T-helper 1 cell treated with Interleukin-12 subunit alpha and Interleukin-12 subunit beta and Interleukin-4 antibody, amounts not matched to agents 30 μg/mL and 1 μg/mL, for 36 hours (primary cell): ENCODE results near the gene RRAS.
A peak's percentile ranks its signal among the peaks of the same experiment; 100 is the strongest.

ENCODE experiments used
- H3K27ac Mint-ChIP-seq: one replicate; pipeline ENCODE4 v1.8.0; 2021; ENCODE audit warnings: mild to moderate bottlenecking, mixed read lengths
- H3K27me3 Mint-ChIP-seq: one replicate; pipeline ENCODE4 v1.8.0; 2021; ENCODE audit warnings: low read depth, mixed read lengths
- H3K36me3 Mint-ChIP-seq: one replicate; pipeline ENCODE4 v1.8.0; 2021; ENCODE audit warnings: low read depth, mixed read lengths
- H3K4me1 Mint-ChIP-seq: one replicate; pipeline ENCODE4 v1.8.0; 2021; ENCODE audit warnings: low read depth, mixed read lengths
- H3K4me3 Mint-ChIP-seq: one replicate; pipeline ENCODE4 v1.8.0; 2021; ENCODE audit warnings: mild to moderate bottlenecking, moderate library complexity, mixed read lengths
- H3K9me3 Mint-ChIP-seq: one replicate; pipeline ENCODE4 v1.8.0; 2021; ENCODE audit warnings: mixed read lengths

The RRAS gene

DNA sequence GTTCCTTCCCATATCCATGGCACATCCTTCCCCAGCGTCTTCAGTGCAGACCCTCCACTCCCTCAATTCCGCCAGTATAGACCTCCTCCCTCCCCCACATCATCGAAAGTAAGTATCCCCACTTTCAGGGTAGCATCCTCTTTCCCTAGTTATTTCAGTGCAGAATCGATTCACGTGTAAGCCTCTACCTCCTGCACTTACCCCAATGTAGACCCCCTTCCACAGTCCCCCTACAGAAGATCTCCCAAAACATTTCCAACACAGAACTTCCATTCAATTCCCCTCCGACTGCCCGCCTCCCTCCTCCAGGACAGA, 25.1 kb upstream of the RRAS start:
- no peaks in the 10 kb centered on the region for H3K27me3 Mint-ChIP-seq
- peaks cover 45% of the 10 kb centered on the region for H3K4me1 Mint-ChIP-seq
- peaks cover 21% of the 10 kb centered on the region for H3K36me3 Mint-ChIP-seq
- peak overlapping the region; percentile 97 for H3K4me3 Mint-ChIP-seq
- H3K9me3 Mint-ChIP-seq: no peaks in the 10 kb centered on the region
- peak overlapping the region; percentile 92 for H3K27ac Mint-ChIP-seq

DNA sequence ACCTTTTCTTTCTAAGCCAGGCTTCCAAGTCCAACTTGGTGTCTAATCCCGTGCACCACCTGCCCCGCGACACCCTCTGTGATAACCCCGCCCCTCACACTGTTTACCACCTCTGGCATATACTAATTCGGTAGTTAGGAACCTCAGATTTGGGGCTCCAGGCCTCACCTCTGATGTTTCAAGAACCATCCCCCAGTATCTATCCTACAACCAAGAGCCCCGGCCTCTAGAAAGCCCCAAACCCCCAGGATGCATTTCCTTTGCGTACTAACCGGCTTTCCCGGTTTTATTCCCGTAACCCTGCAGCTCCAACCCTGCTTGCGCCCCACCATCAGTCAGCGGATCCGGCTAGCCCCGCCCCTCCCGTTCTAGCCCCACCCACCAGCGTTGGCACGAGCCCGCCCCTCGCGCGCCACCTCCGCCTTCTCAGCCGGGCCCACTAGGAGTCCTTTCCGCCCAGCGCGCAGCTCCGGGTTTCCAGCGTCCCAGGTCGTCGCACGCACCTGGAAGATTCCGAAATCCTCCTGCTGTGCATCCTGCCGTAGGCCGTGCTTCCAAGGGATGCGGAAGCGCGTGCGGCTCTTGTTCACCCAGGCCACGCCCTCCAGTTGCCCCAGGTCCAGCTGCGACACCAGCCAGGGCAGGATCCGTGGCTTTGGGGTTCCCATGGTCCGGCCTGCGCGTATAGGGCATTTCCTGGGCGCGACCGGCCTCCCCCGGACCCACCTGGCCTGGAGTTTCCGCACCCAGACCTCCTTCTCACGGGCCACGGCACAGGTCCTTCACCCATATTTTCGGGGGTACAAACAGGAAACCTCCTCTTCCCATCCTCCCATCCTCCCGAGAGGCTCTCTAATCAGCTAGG, 24.5 kb upstream of the RRAS start:
- H3K27ac Mint-ChIP-seq: peak overlapping the region; percentile 92

DNA sequence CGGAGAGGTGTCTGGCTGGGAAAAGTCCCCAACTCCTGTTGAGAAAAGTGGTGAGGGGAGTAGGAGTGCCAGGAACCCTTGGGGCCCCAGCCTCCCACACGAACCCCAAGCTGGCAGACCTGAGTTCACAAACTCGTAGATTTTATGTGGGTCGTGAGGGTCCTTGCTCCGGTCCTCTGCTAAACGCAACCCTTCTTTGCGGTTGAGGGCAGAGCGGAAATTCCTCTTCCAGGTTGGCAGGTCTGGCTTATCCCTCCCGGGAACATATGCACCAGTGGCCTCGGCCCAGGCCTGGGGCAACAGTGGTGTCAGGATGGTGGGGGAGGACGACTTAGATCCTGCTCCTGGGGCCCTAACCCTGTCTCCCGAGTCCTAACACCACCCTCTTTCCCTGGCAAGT, 23.3 kb upstream of the RRAS start:
- Mint-ChIP-seq H3K9me3 (no peaks in the 10 kb centered on the region), H3K4me3 (peak overlapping the region; percentile 97), H3K4me1 (peaks cover 39% of the 10 kb centered on the region), H3K27ac (peak overlapping the region; percentile 92), H3K27me3 (no peaks in the 10 kb centered on the region), H3K36me3 (peaks cover 23% of the 10 kb centered on the region)

More for the DNA sequence above, 24.5 kb upstream of the RRAS start:
- no peaks in the 10 kb centered on the region for H3K27me3 Mint-ChIP-seq
- H3K4me3 Mint-ChIP-seq: peak overlapping the region; percentile 97
- H3K4me1 Mint-ChIP-seq: peaks cover 42% of the 10 kb centered on the region
- peaks cover 23% of the 10 kb centered on the region for H3K36me3 Mint-ChIP-seq
- no peaks in the 10 kb centered on the region for H3K9me3 Mint-ChIP-seq

DNA sequence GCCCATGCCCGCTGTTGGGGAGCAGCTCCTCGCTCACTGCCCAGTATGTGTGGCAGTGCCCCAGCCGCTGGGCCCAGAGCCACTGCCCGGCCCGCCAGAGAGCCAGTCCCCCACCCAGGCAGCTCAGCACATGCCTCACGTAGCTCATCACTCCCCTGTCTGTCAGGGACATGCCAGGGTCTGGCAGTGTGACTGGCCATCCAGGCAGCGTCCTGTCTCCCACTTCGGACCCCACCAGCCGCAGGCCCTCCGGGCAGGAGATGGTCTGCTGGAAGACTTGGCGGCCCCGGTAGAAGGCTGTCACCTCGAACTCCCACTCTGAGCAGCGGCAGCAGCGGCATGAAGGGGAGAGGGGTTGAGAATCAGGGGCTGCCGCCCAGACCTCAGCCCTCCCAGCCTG, 22.1 kb upstream of the RRAS start:
- H3K27ac Mint-ChIP-seq: no peak overlapping the region
- H3K9me3 Mint-ChIP-seq: no peaks in the 10 kb centered on the region
- peaks cover 28% of the 10 kb centered on the region for H3K36me3 Mint-ChIP-seq
- no peak overlapping the region for H3K4me3 Mint-ChIP-seq
- H3K27me3 Mint-ChIP-seq: no peaks in the 10 kb centered on the region
- H3K4me1 Mint-ChIP-seq: peaks cover 35% of the 10 kb centered on the region

DNA sequence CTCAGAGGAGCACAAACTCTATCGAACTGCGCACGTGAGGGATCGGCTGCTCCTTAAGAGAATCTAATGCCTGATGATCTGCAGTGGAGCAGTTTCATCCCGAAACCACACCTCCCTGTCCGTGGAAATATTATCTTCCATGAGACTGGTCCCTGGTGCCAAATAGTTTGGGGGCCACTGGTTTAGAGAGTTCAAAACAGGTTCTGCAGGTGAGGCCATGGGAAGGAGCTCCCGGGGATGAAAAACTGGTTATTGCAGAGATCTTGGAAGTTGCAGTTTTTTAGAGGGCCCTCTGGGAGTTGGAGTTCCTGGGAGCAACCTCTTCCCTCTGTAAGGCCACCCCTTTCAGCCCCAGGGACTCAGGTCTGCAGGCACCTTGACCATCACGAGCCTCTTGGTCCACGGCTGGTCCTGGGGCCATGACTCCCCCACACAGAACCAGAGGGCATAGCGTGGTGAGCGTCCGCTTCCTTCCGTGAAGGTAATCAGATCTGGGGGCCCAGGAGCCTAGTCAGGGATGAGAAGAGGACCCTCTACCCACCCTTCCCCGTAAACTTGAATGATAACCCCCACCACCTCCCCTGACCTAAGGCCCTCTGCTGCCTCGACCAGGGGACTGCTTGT, 20.5 kb upstream of the RRAS start:
- Mint-ChIP-seq H3K9me3 (no peaks in the 10 kb centered on the region), H3K27me3 (no peaks in the 10 kb centered on the region), H3K36me3 (peaks cover 31% of the 10 kb centered on the region), H3K4me3 (no peak overlapping the region), H3K27ac (peak overlapping the region; percentile 41), H3K4me1 (peaks cover 24% of the 10 kb centered on the region)

DNA sequence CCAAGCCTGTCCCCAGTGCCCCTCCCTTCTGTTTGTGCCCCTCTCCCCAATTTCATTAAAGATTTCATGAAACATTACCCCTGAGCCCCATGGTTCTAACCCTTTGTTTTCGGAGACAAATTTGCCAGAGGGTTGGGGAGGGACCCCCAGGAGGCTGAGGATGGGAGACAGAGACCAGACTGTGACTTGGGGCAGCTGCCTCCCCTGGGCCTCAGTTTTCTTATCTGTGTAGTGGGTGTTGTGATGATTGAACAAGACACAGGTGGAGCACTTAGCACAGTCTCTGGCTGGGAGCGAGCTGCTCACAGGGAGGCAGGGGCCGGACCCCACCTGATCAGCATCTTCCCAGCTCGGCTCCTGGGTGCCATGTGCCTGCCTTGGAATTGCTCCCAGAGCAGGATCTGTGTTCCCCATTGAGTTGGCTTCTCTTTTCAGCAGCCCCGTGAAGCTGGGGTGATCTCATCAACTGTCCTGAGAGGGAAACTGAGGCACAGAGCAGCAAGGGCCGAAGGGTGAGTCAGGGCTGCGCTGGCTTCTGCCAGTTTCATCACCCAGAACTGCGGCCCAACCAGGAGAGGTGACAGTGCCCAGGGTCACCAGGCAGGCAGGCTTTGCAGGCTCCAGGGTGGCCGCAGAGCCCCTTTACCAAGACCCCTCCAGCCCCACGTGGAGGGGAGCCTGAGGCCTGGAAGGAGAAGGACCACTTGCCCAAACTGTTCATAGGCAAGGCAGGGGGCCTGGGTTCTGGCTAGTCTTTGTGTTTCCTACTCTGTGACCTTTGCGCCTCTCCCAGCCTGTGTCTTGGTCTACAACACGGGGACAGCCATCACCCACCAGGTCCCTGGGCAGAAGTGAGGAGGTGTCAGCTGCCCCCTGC, 18.9 kb upstream of the RRAS start:
- Mint-ChIP-seq H3K36me3 (peaks cover 37% of the 10 kb centered on the region), H3K4me1 (peaks cover 17% of the 10 kb centered on the region), H3K27ac (no peak overlapping the region), H3K9me3 (no peaks in the 10 kb centered on the region), H3K4me3 (no peak overlapping the region), H3K27me3 (no peaks in the 10 kb centered on the region)

DNA sequence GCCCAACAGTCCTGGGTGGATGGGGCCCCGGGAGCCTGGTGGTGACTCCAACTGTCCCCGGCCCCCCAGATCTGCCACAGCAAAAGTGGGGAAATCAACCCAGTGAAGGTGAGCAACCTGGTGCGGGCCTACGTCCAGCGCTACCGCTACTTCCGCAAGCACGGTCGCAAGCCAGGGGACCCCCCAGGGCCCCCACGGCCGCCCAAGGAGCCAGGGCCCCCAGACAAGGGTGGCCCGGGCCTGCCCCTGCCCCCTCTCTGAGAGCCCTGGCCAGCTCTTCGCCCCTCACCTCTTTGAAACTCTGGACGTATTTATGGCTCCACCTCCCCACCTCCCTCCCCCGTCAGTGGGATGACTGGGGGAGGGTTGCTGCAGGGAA, 18.2 kb upstream of the RRAS start:
- Mint-ChIP-seq H3K27ac (no peak overlapping the region), H3K4me3 (no peak overlapping the region), H3K4me1 (peaks cover 14% of the 10 kb centered on the region), H3K36me3 (peaks cover 39% of the 10 kb centered on the region), H3K27me3 (no peaks in the 10 kb centered on the region), H3K9me3 (no peaks in the 10 kb centered on the region)

DNA sequence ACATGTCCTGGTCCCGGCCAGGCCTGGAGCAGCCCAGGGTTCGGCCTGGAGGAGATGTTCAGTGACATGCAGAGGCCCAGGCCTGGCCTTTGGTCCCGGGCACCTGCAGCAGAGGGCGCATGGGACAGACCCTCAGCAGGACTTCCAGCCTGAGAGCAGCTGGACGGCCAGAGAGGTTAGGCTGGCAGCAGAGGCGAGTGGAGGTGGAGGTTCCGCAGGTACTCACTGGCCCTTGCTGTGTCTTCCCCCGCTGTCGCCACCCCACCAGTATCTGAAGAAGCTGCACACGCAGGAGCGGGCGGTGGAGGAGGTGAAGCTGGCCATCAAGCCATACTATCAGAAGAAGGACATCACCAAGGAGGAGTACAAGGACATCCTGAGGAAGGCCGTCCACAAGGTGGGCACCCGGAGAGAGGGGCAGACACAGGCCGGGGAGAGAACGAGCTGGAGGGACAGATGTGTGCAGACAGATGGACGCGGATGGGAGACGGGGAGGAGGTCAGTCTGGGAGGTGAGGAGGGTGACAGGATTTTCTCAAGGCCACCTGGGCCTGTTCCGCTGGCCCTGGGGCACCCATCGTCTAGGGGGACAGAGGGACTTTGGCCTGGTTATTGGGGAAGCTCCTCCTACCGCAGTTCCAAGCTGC, 17.7 kb upstream of the RRAS start:
- Mint-ChIP-seq H3K27ac (no peak overlapping the region), H3K27me3 (no peaks in the 10 kb centered on the region), H3K4me3 (no peak overlapping the region), H3K36me3 (peaks cover 35% of the 10 kb centered on the region), H3K9me3 (no peaks in the 10 kb centered on the region), H3K4me1 (peaks cover 9% of the 10 kb centered on the region)

DNA sequence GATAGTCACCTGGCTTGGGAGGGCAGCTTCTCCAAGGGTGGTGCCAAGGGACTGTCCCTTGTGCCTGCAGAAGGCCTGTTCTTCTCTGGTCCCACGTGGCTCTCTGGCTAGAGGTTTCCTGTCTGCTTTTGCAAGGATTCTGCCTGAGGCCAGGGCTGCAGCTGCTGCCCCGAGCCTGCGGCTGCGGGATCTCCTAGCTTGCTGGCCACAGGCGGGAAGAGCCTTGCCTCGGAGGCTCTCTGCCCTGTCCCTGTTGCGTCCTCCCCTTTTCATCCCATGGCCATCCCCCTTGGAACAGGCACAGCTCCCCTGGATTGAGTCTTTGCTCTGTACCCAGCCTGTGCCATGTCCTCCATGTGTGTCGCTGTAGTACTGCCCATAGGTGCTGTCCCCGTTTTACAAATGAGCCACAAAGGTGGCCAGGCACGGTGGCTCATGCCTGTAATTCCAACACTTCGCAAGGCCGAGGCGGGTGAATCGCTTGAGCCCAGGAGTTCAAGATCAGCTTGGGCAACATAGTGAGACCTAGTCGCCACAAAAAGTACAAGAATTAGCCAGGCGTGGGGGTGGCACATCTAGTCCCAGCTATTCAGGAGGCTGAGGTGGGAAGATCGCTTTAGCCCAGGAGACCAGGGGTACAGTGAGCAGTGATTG, 16.6 kb upstream of the RRAS start:
- H3K4me3 Mint-ChIP-seq: no peak overlapping the region
- no peak overlapping the region for H3K27ac Mint-ChIP-seq
- H3K4me1 Mint-ChIP-seq: peaks cover 7% of the 10 kb centered on the region
- H3K9me3 Mint-ChIP-seq: no peaks in the 10 kb centered on the region
- H3K27me3 Mint-ChIP-seq: no peaks in the 10 kb centered on the region
- H3K36me3 Mint-ChIP-seq: peaks cover 33% of the 10 kb centered on the region

DNA sequence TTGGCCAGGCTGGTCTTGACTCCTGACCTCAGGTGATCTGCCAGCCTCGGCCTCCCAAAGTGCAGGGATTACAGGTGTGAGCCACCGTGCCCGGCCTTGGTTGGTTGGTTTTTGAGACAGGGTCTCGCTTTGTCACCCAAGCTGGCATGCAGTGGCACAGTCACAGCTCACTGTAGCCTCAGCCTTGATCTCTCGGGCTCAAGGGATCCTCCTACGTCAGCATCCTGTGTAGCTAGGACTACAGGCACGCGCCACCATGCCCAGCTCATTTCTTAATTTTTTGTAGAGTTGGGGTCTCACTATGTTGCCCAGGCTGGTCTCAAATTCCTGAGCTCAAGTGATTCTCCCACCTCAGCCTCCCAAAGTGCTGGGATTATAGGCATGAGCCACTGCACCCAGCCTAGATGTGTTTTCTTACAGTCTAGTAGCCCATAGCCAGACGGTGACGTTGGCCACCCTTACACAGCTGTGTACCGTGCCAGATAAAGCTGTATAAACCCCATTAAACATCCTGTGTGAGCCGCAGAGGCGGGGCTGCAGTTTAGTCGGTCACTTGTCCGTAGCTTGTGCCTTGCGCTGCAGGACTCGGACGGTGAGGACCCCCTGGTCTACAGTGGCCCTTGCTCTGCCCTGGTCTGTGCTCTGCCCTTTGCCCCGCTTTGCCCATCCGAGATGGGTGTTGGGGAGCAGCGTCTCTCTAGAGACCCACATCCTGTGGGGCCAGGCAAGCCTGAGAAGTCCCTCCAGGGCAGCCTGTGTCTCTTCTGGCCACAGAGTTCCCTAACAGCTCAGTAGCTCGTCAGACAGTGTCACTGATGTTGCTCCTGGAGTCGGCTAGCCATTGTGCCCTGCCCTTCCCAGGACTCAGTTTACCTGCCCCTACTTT, 15.9 kb upstream of the RRAS start:
- H3K9me3 Mint-ChIP-seq: no peaks in the 10 kb centered on the region
- peaks cover 7% of the 10 kb centered on the region for H3K4me1 Mint-ChIP-seq
- peaks cover 35% of the 10 kb centered on the region for H3K36me3 Mint-ChIP-seq
- no peak overlapping the region for H3K4me3 Mint-ChIP-seq
- peak overlapping the region; percentile 59 for H3K27ac Mint-ChIP-seq
- H3K27me3 Mint-ChIP-seq: no peaks in the 10 kb centered on the region

DNA sequence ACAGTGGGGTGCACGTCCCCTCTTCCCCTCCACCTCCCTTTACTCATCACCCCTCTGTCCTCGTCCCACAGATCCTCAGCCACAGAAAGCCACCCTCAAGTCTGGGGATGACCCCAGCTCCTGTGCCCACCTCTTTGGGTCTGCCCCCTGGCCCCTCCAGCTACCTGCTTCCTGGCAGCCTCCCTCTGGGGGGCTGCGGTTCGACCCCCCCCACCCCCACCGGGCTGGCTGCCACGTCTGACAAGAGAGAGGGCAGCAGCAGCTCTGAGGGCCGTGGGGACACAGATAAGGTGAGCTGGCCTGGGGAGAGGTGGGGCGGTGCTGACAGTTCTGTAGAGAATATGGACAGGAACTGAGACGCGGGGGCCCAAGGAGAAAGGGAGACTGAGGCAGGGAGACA, 14.6 kb upstream of the RRAS start:
- peaks cover 28% of the 10 kb centered on the region for H3K36me3 Mint-ChIP-seq
- H3K27ac Mint-ChIP-seq: no peak overlapping the region
- no peaks in the 10 kb centered on the region for H3K27me3 Mint-ChIP-seq

DNA sequence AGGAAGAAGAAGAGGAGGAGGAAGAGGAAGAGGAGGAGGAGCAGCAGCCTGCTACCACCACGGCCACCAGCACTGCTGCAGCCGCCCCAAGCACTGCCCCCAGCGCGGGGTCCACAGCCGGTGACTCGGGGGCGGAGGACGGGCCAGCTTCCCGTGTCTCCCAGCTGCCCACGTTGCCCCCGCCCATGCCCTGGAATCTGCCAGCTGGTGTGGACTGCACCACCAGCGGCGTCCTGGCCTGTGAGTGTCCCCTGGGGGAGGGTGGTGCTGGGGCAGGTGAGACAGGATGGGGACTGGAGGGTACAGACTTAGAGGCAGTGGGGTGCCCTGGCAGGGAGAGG, 13.5 kb upstream of the RRAS start:
- Mint-ChIP-seq H3K4me3 (no peak overlapping the region), H3K36me3 (peaks cover 28% of the 10 kb centered on the region), H3K27ac (no peak overlapping the region), H3K27me3 (no peaks in the 10 kb centered on the region), H3K9me3 (no peaks in the 10 kb centered on the region), H3K4me1 (peaks cover 2% of the 10 kb centered on the region)

More for the DNA sequence above, 14.6 kb upstream of the RRAS start:
- Mint-ChIP-seq H3K9me3 (no peaks in the 10 kb centered on the region), H3K4me3 (no peak overlapping the region), H3K4me1 (peaks cover 3% of the 10 kb centered on the region)
